ENCODE results near the gene BICDL1. TPM values are rescaled to one million over a fixed set of nuclear protein-coding genes. Genes with fewer than 3 reads are reported as not detected.

Gene BICDL1
- total RNA-seq, 1 experiment from 2014 or later = 20.7 TPM

- intact Hi-C loops (cut with micrococcal nuclease) = loop anchor here (5.0 to 10.0 kb wide), 2 partner anchors 78 to 145 kb away; partner anchors contain the start of gene PXN
- no peak overlapping the region for H3K4me3 Mint-ChIP-seq (ENCODE audit: unreplicated experiment)
- peak; percentile 24 for DNase-seq (ENCODE audit: unreplicated experiment)
- CTCF ChIA-PET = interaction anchor here (0.6 to 1.1 kb wide), 5 partner anchors 40 to 568 kb away, joined by 3 to 6 read pairs (median 3); partner anchors contain the start of genes BICDL1 and RPLP0
- H3K36me3 Mint-ChIP-seq (ENCODE audit: insufficient read depth, unreplicated experiment) = peaks cover 23% of the 10 kb centered on the region
- H3K9me3 Mint-ChIP-seq (ENCODE audit: unreplicated experiment) = no peaks in the 10 kb centered on the region
- H3K27ac Mint-ChIP-seq (ENCODE audit: low read depth, unreplicated experiment) = no peak overlapping the region
- BruUV-seq (replicated peaks) = no TSS peak
- POLR2A ChIA-PET = interaction anchor here (0.7 to 6.0 kb wide), 15 partner anchors 18 to 197 kb away, joined by 3 to 106 read pairs (median 4); partner anchors contain the start of genes BICDL1, RNU4-1, RNU4-2 and RPLP0
- no peak for TF ChIP-seq CTCF (IDR thresholded peaks at IDR 0.05; ENCODE audit: unreplicated experiment)
- H3K4me1 Mint-ChIP-seq (ENCODE audit: insufficient read depth, unreplicated experiment) = peaks cover 43% of the 10 kb centered on the region
- no peaks in the 10 kb centered on the region for H3K27me3 Mint-ChIP-seq (ENCODE audit: insufficient read depth, unreplicated experiment)
Observed at GRCh38 chr12:120119271-120119973, 130.4 kb downstream of the BICDL1 start.

GRCh38 chr12:120121343-120121742 is 132.3 kb downstream of the BICDL1 start:
- H3K27me3 Mint-ChIP-seq (ENCODE audit: insufficient read depth, unreplicated experiment) = no peaks in the 10 kb centered on the region
- no peak overlapping the region for H3K4me3 Mint-ChIP-seq (ENCODE audit: unreplicated experiment)
- no peaks in the 10 kb centered on the region for H3K9me3 Mint-ChIP-seq (ENCODE audit: unreplicated experiment)
- no peak overlapping the region for H3K27ac Mint-ChIP-seq (ENCODE audit: low read depth, unreplicated experiment)
- no peak for DNase-seq (ENCODE audit: unreplicated experiment)
- TF ChIP-seq CTCF (IDR thresholded peaks at IDR 0.05; ENCODE audit: unreplicated experiment) = no peak
- CTCF ChIA-PET = interaction anchor here (0.6 kb wide), 1 partner anchor 1381 kb away, joined by 4 read pairs; no protein-coding TSS in a partner anchor
- no TSS peak for BruUV-seq (replicated peaks)
- peaks cover 25% of the 10 kb centered on the region for H3K4me1 Mint-ChIP-seq (ENCODE audit: insufficient read depth, unreplicated experiment)
- POLR2A ChIA-PET = interaction anchor here (1.2 to 6.0 kb wide), 2 partner anchors 9 to 80 kb away, joined by 5 to 106 read pairs; partner anchors contain the start of gene RPLP0
- peaks cover 36% of the 10 kb centered on the region for H3K36me3 Mint-ChIP-seq (ENCODE audit: insufficient read depth, unreplicated experiment)
- intact Hi-C loops (cut with micrococcal nuclease) = no loop called here

- intact Hi-C loops (cut with micrococcal nuclease) = no loop called here
- peaks cover 25% of the 10 kb centered on the region for H3K4me1 Mint-ChIP-seq (ENCODE audit: insufficient read depth, unreplicated experiment)
- peaks cover 41% of the 10 kb centered on the region for H3K36me3 Mint-ChIP-seq (ENCODE audit: insufficient read depth, unreplicated experiment)
Observed at GRCh38 chr12:120121766-120122293, 132.8 kb downstream of the BICDL1 start.

More at GRCh38 chr12:120121766-120122293, 132.8 kb downstream of the BICDL1 start:
- no peak for TF ChIP-seq CTCF (IDR thresholded peaks at IDR 0.05; ENCODE audit: unreplicated experiment)
- no TSS peak for BruUV-seq (replicated peaks)
- H3K27ac Mint-ChIP-seq (ENCODE audit: low read depth, unreplicated experiment) = no peak overlapping the region
- no peak for DNase-seq (ENCODE audit: unreplicated experiment)
- no peaks in the 10 kb centered on the region for H3K9me3 Mint-ChIP-seq (ENCODE audit: unreplicated experiment)
- ChIA-PET POLR2A (interaction anchor here (0.6 to 6.0 kb wide), 4 partner anchors 17 to 87 kb away, joined by 3 to 106 read pairs (median 6); partner anchors contain the start of gene RPLP0), CTCF (interaction anchor here (0.6 kb wide), 1 partner anchor 143 kb away, joined by 3 read pairs; no protein-coding TSS in a partner anchor)
- no peak overlapping the region for H3K4me3 Mint-ChIP-seq (ENCODE audit: unreplicated experiment)
- no peaks in the 10 kb centered on the region for H3K27me3 Mint-ChIP-seq (ENCODE audit: insufficient read depth, unreplicated experiment)

Measured in MCF 10A (cell line).